Smooth muscle cell (in vitro differentiated cells): ENCODE data around the gene INPPL1. TPM values are rescaled to one million over a fixed set of nuclear protein-coding genes. Genes with fewer than 3 reads are reported as not detected.

Experiments used
- DNase-seq: peaks from one replicate; lab custom pipeline; 2025; ENCODE audit not compliant: unreplicated experiment; lab: John Stamatoyannopoulos, UW
- H2AFZ ChIP-seq: fragments of 200-600 bp; sonication (generic); 2 replicates; pipeline ENCODE4 v1.6.0; 2016; ENCODE audit warnings: antibody characterized with exemption, low read depth, mild to moderate bottlenecking
- H3F3A ChIP-seq: fragments of 200-600 bp; sonication (generic); 2 replicates; pipeline ENCODE4 v1.6.0; 2017; ENCODE audit warnings: antibody characterized with exemption, low read depth
- H3K27ac ChIP-seq: fragments of 200-600 bp; sonication (generic); 2 replicates; pipeline ENCODE4 v1.5.1; 2016; ENCODE audit warnings: low read depth, mild to moderate bottlenecking
- H3K27me3 ChIP-seq: fragments of 200-600 bp; sonication (generic); 2 replicates; pipeline ENCODE4 v1.6.1; 2016; ENCODE audit warnings: low read depth, mild to moderate bottlenecking
- H3K36me3 ChIP-seq: fragments of 200-600 bp; sonication (generic); 2 replicates; pipeline ENCODE4 v1.5.1; 2016; ENCODE audit warnings: low read depth
- H3K4me1 ChIP-seq: fragments of 200-600 bp; sonication (generic); 2 replicates; pipeline ENCODE4 v1.5.1; 2016; ENCODE audit warnings: low read depth
- H3K4me2 ChIP-seq: fragments of 200-600 bp; sonication (generic); 2 replicates; pipeline ENCODE4 v1.6.0; 2016; ENCODE audit warnings: mild to moderate bottlenecking
- H3K4me3 ChIP-seq: fragments of 200-600 bp; sonication (generic); 2 replicates; pipeline ENCODE4 v1.5.1; 2016; ENCODE audit warnings: mild to moderate bottlenecking
- H3K79me2 ChIP-seq: fragments of 200-600 bp; sonication (generic); 2 replicates; pipeline ENCODE4 v1.6.0; 2016; ENCODE audit warnings: low read depth, mild to moderate bottlenecking
- H3K9ac ChIP-seq: fragments of 200-600 bp; sonication (generic); 2 replicates; pipeline ENCODE4 v1.6.0; 2016; ENCODE audit warnings: low read depth
- H3K9me3 ChIP-seq: fragments of 200-600 bp; sonication (generic); replicated peaks from 2 replicates; pipeline ENCODE4 v1.5.1; 2016; ENCODE audit warnings: low read depth
- H4K20me1 ChIP-seq: fragments of 200-600 bp; sonication (generic); 2 replicates; pipeline ENCODE4 v1.6.0; 2016; ENCODE audit warnings: low read depth
- WGBS: methylation state at CpG from one replicate; pipeline ENCODE4 v1.1.7; 2016; ENCODE audit warnings: low lambda C conversion rate; 5-methylcytosine and 5-hydroxymethylcytosine counted together
- polyA plus RNA-seq: library from polyadenylated mRNA; unstranded; fragments of >200 nt; fragmentation: Nextera tagmentation; extraction: Ambion mirVana; gene quantifications from 2 replicates; pipeline ENCODE4 v1.2.1, GENCODE V29; 2016
- total RNA-seq: library from RNA; depleted of rRNA; stranded (reverse); fragments of >200 nt; gene quantifications from 2 replicates; pipeline ENCODE4 v1.2.3, GENCODE V29; 2014
- TF ChIP-seq, protein P1 (sequence below): fragments of 200-600 bp; sonication (generic); IDR thresholded peaks from 2 replicates; pipeline ENCODE4 v1.5.1; 2017; ENCODE audit warnings: borderline replicate concordance, mild to moderate bottlenecking, antibody characterized with exemption; ENCODE audit not compliant: insufficient read depth, poor library complexity, severe bottlenecking

Gene INPPL1
- total and polyA plus RNA-seq, 2 experiments from 2014 or later = 71.6 to 95.6 TPM

DNA sequence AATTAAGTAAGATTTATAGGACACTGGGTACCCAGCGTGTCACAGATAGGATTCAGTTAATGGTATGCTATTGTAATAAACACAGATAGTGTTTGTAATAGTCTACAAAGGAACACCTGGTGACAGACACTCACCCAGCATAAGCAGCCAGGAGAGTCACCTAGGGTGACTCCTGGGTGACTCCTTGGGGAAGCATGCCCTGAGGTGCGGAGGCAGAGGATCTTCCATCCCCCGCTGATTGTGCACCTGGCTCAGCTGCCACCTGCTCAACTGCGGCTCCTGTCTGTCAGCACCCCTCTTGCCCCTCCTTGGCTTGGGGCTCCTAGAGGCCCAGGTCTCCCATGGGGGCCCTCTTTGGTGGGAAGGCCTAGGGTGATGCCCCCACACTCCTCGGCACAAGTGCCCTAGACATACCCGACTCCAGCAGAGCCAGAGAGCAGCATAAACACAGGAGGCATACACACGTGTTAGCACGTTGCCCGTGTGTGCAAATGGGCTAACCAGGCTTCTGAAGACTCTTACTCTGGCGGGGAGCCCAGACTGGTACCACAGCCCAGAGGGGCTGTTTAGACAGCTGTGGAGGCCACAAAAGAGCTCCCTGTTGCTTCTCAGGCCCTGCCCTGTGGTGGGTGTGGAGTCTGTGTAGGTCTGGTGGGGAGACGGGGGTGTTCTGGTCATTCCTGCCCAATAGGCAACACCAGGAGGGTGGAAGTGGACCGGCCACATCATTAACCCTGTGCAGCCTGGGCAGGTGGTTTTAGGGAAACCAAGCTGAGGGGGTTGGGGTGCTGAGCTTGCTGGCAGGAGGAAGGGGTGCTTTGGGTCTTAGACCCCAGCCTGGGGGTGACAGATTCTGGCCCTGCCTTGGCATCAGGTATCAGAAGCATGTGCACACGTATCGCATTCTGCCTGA, 3.0 kb downstream of the INPPL1 start:
- Histone ChIP-seq H3K4me1 (no peaks in the 10 kb centered on the region), H2AFZ (no peak overlapping the region), H3F3A (no peaks in the 10 kb centered on the region), H3K27me3 (no peaks in the 10 kb centered on the region), H3K9ac (no peak overlapping the region), H4K20me1 (peaks cover 74% of the 10 kb centered on the region), H3K36me3 (no peaks in the 10 kb centered on the region), H3K4me2 (no peak overlapping the region), H3K9me3 (no peaks in the 10 kb centered on the region), H3K27ac (no peak overlapping the region), H3K4me3 (no peak overlapping the region), H3K79me2 (peaks cover 36% of the 10 kb centered on the region)
- no peak for DNase-seq
- TF ChIP-seq, protein P1, sequence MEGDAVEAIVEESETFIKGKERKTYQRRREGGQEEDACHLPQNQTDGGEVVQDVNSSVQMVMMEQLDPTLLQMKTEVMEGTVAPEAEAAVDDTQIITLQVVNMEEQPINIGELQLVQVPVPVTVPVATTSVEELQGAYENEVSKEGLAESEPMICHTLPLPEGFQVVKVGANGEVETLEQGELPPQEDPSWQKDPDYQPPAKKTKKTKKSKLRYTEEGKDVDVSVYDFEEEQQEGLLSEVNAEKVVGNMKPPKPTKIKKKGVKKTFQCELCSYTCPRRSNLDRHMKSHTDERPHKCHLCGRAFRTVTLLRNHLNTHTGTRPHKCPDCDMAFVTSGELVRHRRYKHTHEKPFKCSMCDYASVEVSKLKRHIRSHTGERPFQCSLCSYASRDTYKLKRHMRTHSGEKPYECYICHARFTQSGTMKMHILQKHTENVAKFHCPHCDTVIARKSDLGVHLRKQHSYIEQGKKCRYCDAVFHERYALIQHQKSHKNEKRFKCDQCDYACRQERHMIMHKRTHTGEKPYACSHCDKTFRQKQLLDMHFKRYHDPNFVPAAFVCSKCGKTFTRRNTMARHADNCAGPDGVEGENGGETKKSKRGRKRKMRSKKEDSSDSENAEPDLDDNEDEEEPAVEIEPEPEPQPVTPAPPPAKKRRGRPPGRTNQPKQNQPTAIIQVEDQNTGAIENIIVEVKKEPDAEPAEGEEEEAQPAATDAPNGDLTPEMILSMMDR = no peak
- 96% methylated on average over 12 of the region's 14 CpGs for WGBS

DNA sequence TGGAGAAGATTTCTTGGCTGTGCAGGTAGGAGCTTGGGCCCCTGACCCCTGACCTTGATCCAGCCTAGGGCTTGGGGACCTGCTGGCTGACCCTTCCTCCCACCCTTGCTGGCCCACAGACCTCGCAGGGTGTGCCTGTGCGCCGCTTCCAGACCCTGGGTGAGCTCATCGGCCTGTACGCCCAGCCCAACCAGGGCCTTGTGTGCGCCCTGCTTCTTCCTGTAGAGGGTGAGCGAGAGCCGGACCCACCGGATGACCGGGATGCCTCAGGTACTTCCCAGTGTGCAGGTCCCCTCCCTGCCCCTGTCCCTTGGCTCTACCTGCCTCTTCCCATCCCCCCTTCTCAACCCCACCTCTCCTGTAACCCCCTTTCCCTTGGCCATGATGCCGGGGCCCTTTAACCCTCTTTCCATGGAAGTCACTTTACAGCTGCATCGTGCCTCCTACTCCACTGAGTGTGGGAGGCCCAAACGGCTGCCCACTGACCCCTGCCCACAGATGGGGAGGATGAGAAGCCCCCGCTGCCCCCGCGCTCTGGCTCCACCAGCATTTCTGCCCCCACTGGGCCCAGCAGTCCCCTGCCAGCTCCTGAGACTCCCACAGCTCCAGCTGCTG, 3.8 kb downstream of the INPPL1 start:
- TF ChIP-seq, protein P1 = no peak
- H3K9me3 ChIP-seq = no peaks in the 10 kb centered on the region
- H3K4me1 ChIP-seq = no peaks in the 10 kb centered on the region
- H3K36me3 ChIP-seq = no peaks in the 10 kb centered on the region
- no peak overlapping the region for H3K4me3 ChIP-seq
- H3K79me2 ChIP-seq = peaks cover 36% of the 10 kb centered on the region
- peaks cover under 1% of the 10 kb centered on the region for H3F3A ChIP-seq
- no peak overlapping the region for H3K27ac ChIP-seq
- peaks cover 82% of the 10 kb centered on the region for H4K20me1 ChIP-seq
- H3K9ac ChIP-seq = no peak overlapping the region
- H3K27me3 ChIP-seq = no peaks in the 10 kb centered on the region
- WGBS = 96% methylated on average over 15 of the region's 16 CpGs
- H3K4me2 ChIP-seq = no peak overlapping the region
- DNase-seq = no peak
- no peak overlapping the region for H2AFZ ChIP-seq

DNA sequence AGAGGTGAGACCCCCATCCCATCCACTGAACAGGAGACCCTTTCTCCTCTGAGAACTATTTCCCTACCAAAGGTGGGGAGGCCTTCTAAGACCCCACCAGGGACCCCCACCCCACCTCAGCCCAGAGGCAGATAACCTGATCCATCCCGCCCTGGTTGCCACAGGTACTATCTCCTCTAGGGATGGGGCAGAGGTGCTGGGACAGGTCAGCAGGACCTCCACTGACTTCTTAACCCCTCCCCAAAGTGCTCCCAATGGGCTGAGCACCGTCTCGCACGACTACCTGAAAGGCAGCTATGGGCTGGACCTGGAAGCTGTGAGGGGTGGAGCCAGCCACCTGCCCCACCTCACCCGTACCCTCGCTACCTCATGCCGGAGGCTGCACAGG, 4.3 kb downstream of the INPPL1 start:
- H4K20me1 ChIP-seq = peaks cover 87% of the 10 kb centered on the region
- no peak for DNase-seq
- H3K36me3 ChIP-seq = no peaks in the 10 kb centered on the region

More for the DNA sequence above, 4.3 kb downstream of the INPPL1 start:
- WGBS = 94% methylated on average over 7 of the region's 7 CpGs
- H3K9ac ChIP-seq = no peak overlapping the region
- no peak overlapping the region for H3K4me3 ChIP-seq
- no peak overlapping the region for H2AFZ ChIP-seq
- H3K4me2 ChIP-seq = no peak overlapping the region
- H3K79me2 ChIP-seq = peaks cover 36% of the 10 kb centered on the region
- H3K9me3 ChIP-seq = no peaks in the 10 kb centered on the region
- H3K27ac ChIP-seq = no peak overlapping the region
- H3K4me1 ChIP-seq = no peaks in the 10 kb centered on the region
- H3F3A ChIP-seq = peaks cover 5% of the 10 kb centered on the region
- TF ChIP-seq, protein P1 = no peak
- no peaks in the 10 kb centered on the region for H3K27me3 ChIP-seq
